MM.1S (cell line): ENCODE data around the gene SAA2.

Experiments
- CTCF ChIP-seq: fragments of 300-600 bp; sonication (generic); IDR thresholded peaks from 2 replicates; pipeline ENCODE4 v1.5.1; 2016; ENCODE audit warnings: antibody characterized with exemption, low read length, mixed read lengths
- EZH2 ChIP-seq: fragments of 300-600 bp; sonication (generic); optimal IDR thresholded peaks from 2 replicates; pipeline ENCODE3; 2017; ENCODE audit warnings: low read depth, mild to moderate bottlenecking, antibody characterized with exemption, low read length, mixed read lengths
- EZH2phosphoT487 ChIP-seq: fragments of 300-600 bp; sonication (generic); IDR thresholded peaks from 2 replicates; pipeline ENCODE4 v1.6.1; 2018; ENCODE audit warnings: antibody characterized with exemption, low read length

- TF ChIP-seq CTCF (no peak), EZH2 (no peak), EZH2phosphoT487 (no peak)
These were observed 46.4 kb upstream of the SAA2 start for GRCh38 chr11:18294862-18295261.
